G401 (cell line): Measurements from ENCODE around the gene DNASE1L3. TPM values are rescaled to one million over a fixed set of nuclear protein-coding genes. Genes with fewer than 3 reads are reported as not detected.
"Not testable (repeated sequence)": the region's sequence is repeated elsewhere in the genome, so short reads cannot be mapped to it uniquely, and the experiment has no call there.

Experiments
- DNase-seq: peaks from one replicate; pipeline ENCODE4 v3.0.0-alpha.2; 2015; ENCODE audit warnings: low spot score
- in situ Hi-C: cut with HindIII; loops from 2 replicates; pipeline ENCODE4 v1.10.0; 2016; ENCODE audit warnings: low sequenced_read_pairs, mixed read lengths
- total RNA-seq: library from RNA; depleted of rRNA; stranded (reverse); fragments of >200 nt; shearing (Covaris generic); gene quantifications from 2 replicates; pipeline ENCODE4 v1.2.3, GENCODE V29; 2014

The DNASE1L3 gene
- total RNA-seq, 1 experiment from 2014 or later: not detected

- in situ Hi-C loops: no loop called here
- no peak for DNase-seq
Measured at GRCh38 chr3:58205981-58206380, 4.8 kb downstream of the DNASE1L3 start.

GRCh38 chr3:58204720-58205119, 6.1 kb downstream of the DNASE1L3 start:
- DNase-seq: no peak
- in situ Hi-C loops: no loop called here

GRCh38 chr3:58203541-58203940, 7.2 kb downstream of the DNASE1L3 start:
- DNase-seq: no peak
- in situ Hi-C loops: no loop called here

- DNase-seq: peak; percentile 67
- in situ Hi-C loops: no loop called here
Measured at GRCh38 chr3:58202917-58203360, 7.8 kb downstream of the DNASE1L3 start.

GRCh38 chr3:58201451-58201850, 9.3 kb downstream of the DNASE1L3 start:
- DNase-seq, in situ Hi-C loops: not testable (repeated sequence)

- no peak for DNase-seq
Measured at GRCh38 chr3:58200846-58201355, 9.9 kb downstream of the DNASE1L3 start.

GRCh38 chr3:58200121-58200709, 10.6 kb downstream of the DNASE1L3 start:
- in situ Hi-C loops: no loop called here
- DNase-seq: no peak

More at GRCh38 chr3:58200846-58201355, 9.9 kb downstream of the DNASE1L3 start:
- in situ Hi-C loops: no loop called here

GRCh38 chr3:58198804-58199203, 12.0 kb downstream of the DNASE1L3 start:
- no peak for DNase-seq
- in situ Hi-C loops: loop anchor here (10.0 kb wide), 2 partner anchors 106 to 326 kb away; partner anchors contain the start of genes HTD2 and RPP14

GRCh38 chr3:58198362-58198761, 12.4 kb downstream of the DNASE1L3 start:
- no peak for DNase-seq
- in situ Hi-C loops: loop anchor here (10.0 kb wide), 2 partner anchors 106 to 326 kb away; partner anchors contain the start of genes HTD2 and RPP14

DNA sequence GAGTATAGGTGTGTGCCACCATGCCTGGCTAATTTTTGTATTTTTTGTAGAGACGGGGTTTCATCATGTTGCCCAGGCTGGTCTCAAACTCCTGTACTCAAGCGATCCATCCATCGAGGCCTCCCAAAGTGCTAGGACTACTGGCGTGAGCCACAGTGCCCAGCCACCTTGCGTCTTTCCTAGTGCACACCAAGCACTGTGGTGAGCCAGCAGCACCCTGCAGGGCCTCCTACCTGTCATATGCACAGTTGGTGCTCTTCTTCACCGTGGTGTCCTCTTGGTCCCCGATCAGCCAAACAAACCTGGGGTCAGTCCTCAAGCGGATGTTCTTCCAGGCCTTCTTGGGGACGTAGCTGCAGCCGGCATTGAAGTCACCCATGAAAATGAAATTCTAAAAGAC, 13.2 kb downstream of the DNASE1L3 start:
- in situ Hi-C loops: loop anchor here (10.0 kb wide), 2 partner anchors 107 to 327 kb away; partner anchors contain the start of genes HTD2 and RPP14
- no peak for DNase-seq

DNA sequence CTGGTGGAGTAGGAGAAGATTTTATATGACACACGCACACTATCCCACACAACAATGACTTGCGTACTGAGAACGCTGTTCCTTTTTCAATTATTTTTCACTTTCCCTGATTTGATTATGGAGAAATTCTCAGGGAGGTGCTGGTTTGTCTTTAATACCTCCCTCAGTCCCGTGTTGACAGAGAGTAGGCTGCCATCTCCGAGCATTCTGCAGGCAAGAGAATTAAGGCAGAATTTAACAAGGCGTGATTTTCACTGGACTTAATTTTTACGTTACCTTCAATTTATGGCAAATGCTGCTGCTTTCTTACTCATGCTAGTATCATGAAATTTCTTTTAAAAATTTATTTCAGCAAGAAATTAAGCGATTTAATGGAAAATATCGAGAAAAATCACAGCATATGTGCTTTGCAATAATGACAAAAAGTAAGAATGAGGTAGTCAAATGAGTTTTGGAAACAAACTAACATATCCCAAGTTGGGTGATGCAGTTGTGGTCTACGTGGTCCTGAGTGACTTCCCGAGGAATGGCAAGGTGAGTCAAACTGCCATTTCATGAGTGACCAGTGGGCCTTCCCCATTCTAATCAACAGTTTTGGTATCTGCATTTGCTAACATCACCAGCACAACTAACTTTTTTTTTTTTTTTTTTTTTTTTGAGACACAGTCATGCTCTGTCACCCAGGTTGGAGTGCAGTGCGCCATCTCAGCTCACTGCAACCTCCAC, 16.9 kb downstream of the DNASE1L3 start:
- no peak for DNase-seq
- in situ Hi-C loops: loop anchor here (10.0 kb wide), 2 partner anchors 111 to 331 kb away; partner anchors contain the start of genes HTD2 and RPP14

GRCh38 chr3:58192069-58192468, 18.7 kb downstream of the DNASE1L3 start:
- in situ Hi-C loops: loop anchor here (10.0 kb wide), 2 partner anchors 113 to 333 kb away; partner anchors contain the start of genes HTD2 and RPP14

GRCh38 chr3:58191361-58191991, 19.3 kb downstream of the DNASE1L3 start:
- no peak for DNase-seq
- in situ Hi-C loops: loop anchor here (10.0 kb wide), 2 partner anchors 113 to 333 kb away; partner anchors contain the start of genes HTD2 and RPP14

More at GRCh38 chr3:58192069-58192468, 18.7 kb downstream of the DNASE1L3 start:
- DNase-seq: no peak

- in situ Hi-C loops: loop anchor here (10.0 kb wide), 2 partner anchors 114 to 334 kb away; partner anchors contain the start of genes HTD2 and RPP14
- DNase-seq: no peak
Measured at GRCh38 chr3:58190882-58191281, 19.9 kb downstream of the DNASE1L3 start.

DNA sequence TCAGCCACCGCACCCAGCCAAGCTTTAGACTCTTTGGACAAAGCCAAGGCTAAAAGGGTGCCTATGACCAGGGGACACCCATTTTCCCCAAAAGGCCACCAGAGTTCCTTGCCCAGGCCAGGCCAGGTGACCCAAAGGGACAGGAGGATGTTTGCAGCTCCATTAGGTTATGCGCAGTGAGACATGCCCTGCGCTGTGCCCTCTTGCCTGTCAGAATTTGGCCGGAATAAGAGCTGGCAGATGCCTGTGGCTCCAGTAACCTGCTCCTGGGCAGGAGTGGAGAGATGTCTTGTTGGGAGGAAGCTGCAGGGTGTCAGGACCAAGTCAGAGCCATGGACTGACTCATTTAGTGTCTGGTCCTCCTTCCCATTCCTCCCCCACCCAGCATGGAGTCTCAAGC, 20.5 kb downstream of the DNASE1L3 start:
- in situ Hi-C loops: loop anchor here (10.0 kb wide), 2 partner anchors 115 to 335 kb away; partner anchors contain the start of genes HTD2 and RPP14
- DNase-seq: no peak

- no peak for DNase-seq
- in situ Hi-C loops: loop anchor here (10.0 kb wide), 2 partner anchors 115 to 335 kb away; partner anchors contain the start of genes HTD2 and RPP14
Measured at GRCh38 chr3:58189691-58190090, 21.1 kb downstream of the DNASE1L3 start.

DNA sequence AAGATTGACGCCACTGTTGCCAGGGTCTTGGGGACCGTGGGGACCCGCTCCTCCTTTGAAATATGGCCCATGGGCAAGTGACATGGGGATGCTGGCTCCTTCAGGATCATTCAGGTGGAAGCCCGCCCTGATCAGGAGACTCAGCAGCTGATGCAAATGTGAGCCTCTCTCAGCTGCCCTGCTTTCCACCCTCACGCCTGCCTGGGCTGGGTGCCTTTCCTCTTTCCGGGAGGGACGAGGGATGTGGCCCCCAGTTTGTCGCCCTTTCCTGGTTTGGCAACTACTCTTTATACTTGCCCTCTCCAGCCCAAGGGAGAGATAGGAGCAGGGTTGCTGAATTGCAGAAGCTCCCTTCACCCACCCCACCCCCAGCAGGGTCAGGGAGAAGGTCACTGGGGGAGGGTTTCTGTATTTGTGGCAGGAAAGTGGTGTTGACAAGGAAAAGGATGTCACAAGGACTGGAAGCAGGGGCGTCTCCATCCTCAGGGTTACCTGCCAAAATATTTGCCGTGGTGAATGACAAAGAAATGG, 21.8 kb downstream of the DNASE1L3 start:
- in situ Hi-C loops: no loop called here
- DNase-seq: no peak

- DNase-seq: no peak
- in situ Hi-C loops: no loop called here
Measured at GRCh38 chr3:58188173-58188564, 22.6 kb downstream of the DNASE1L3 start.

DNA sequence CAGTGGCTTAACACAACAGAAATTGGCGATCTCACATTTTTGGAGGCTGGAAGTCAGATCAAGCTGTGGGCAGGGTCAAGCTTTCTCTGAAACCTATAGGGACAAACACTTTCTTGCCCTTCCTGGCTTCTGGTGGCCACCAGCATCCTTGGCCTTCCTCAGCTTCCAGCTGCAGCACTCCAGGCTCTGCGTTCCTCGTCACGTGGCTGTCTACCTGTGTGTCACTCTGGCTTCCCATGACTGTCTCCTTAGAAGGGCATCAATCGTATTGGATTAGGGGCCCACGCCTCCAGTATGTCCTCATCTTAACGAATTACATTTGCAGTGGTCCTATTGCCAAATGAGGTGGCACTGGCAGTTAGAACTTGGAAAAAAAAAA, 25.8 kb downstream of the DNASE1L3 start:
- no peak for DNase-seq
- in situ Hi-C loops: no loop called here
